Measurements from ENCODE around the gene SEMA3B. TPM values are rescaled to one million over a fixed set of nuclear protein-coding genes. Genes with fewer than 3 reads are reported as not detected.
A peak's percentile ranks its signal among the peaks of the same experiment; 100 is the strongest.

SEMA3B gene
- total and polyA plus RNA-seq, 9 of the 15 experiments (the other 6 are each of a cell fraction or from before 2014, with no cell fraction given), result 0.03 to 1.8 (median 0.55) TPM; not detected in 1

GRCh38 chr3:50316657-50317242 is 47.8 kb downstream of the SEMA3B start (continued):
- TF ChIP-seq CLOCK (CRISPR knock-in tag; IDR thresholded peaks at IDR 0.05; ENCODE audit: borderline replicate concordance) (no peak), CBX1 (IDR thresholded peaks at IDR 0.05; ENCODE audit: low read depth) (no peak), POLR2A (conservative IDR thresholded peaks at IDR 0.05) (no peak), JUND (IDR thresholded peaks at IDR 0.05; ENCODE audit: borderline replicate concordance, low read depth, low read length) (peak; percentile 95), JUND (tag; IDR thresholded peaks at IDR 0.05; ENCODE audit: borderline replicate concordance, low read depth, low read length) (peak; percentile 92; the same call in 2 of the 3 replicates), MYC (IDR thresholded peaks at IDR 0.05; ENCODE audit: low read depth, low read length) (no peak), MYC (CRISPR knock-in tag; IDR thresholded peaks at IDR 0.05; ENCODE audit: borderline replicate concordance, low read depth) (no peak), FOSL1 (tag; conservative IDR thresholded peaks at IDR 0.05) (peak; percentile 79), PTBP1 (IDR thresholded peaks at IDR 0.05; ENCODE audit: low read depth, low read length) (no peak), ESRRB (CRISPR knock-in tag; IDR thresholded peaks at IDR 0.05; ENCODE audit: borderline replicate concordance) (no peak), PRDM10 (IDR thresholded peaks at IDR 0.05; ENCODE audit: partially characterized antibody) (no peak), MYNN (IDR thresholded peaks at IDR 0.05) (0 out of 2 replicates have a peak, but pooled peaks have one; percentile 22), MYNN (CRISPR knock-in tag; IDR thresholded peaks at IDR 0.05) (no peak), JUN (IDR thresholded peaks at IDR 0.05; ENCODE audit: borderline replicate concordance, low read depth, low read length) (peak; percentile 78; the same call in 1 of the 2 replicates), JUN (CRISPR knock-in tag; IDR thresholded peaks at IDR 0.05; ENCODE audit: borderline replicate concordance) (no peak), JUNB (CRISPR knock-in tag; conservative IDR thresholded peaks at IDR 0.05) (no peak), ZNF384 (IDR thresholded peaks at IDR 0.05; ENCODE audit: low read depth, low read length) (no peak), HNRNPL (IDR thresholded peaks at IDR 0.05; ENCODE audit: low read depth, low read length) (no peak), CEBPG (CRISPR knock-in tag; IDR thresholded peaks at IDR 0.05) (0 out of 2 replicates have a peak, but pooled peaks have one; percentile 8), CEBPG (tag; conservative IDR thresholded peaks at IDR 0.05 in 1 of 2, IDR thresholded peaks at IDR 0.05 in 1 of 2) (no peak), SP1 (CRISPR knock-in tag; IDR thresholded peaks at IDR 0.05) (0 out of 2 replicates have a peak, but pooled peaks have one; percentile 37), CTBP1 (IDR thresholded peaks at IDR 0.05; ENCODE audit: borderline replicate concordance) (peak; percentile 38; the same call in 1 of the 2 replicates), KLF10 (CRISPR knock-in tag; IDR thresholded peaks at IDR 0.05) (no peak)
